Cardiac muscle cell (in vitro differentiated cells and primary cell): ENCODE measurements around the gene SYT13. TPM values are rescaled to one million over a fixed set of nuclear protein-coding genes. Genes with fewer than 3 reads are reported as not detected.
A peak's percentile ranks its signal among the peaks of the same experiment; 100 is the strongest.

Experiments used
- DNase-seq, 2 donors: peaks; one replicate each; pipeline versions ENCODE4 v3.0.0 to v3.0.0-alpha.2; 2010 to 2017; ENCODE audit warnings: low read depth in 1 of 2, low spot score in 1 of 2
- H3K27ac ChIP-seq: fragments of 200-600 bp; sonication (generic); 2 replicates; pipeline ENCODE4 v1.5.1; 2016
- H3K27me3 ChIP-seq: fragments of 200-600 bp; sonication (generic); 2 replicates; pipeline ENCODE4 v1.6.0; 2016; ENCODE audit warnings: control low read depth
- H3K36me3 ChIP-seq: fragments of 200-600 bp; sonication (generic); 2 replicates; pipeline ENCODE4 v1.5.1; 2016; ENCODE audit warnings: control low read depth
- H3K4me1 ChIP-seq: fragments of 200-600 bp; sonication (generic); 2 replicates; pipeline ENCODE4 v1.8.1; 2017; ENCODE audit warnings: low read depth, mild to moderate bottlenecking, mixed run types
- H3K4me3 ChIP-seq: fragments of 200-600 bp; sonication (generic); 2 replicates; pipeline ENCODE4 v1.5.1; 2016; ENCODE audit warnings: mild to moderate bottlenecking
- H3K9me3 ChIP-seq: fragments of 200-600 bp; sonication (generic); 2 replicates; pipeline ENCODE4 v1.5.1; 2017; ENCODE audit warnings: low read depth, mild to moderate bottlenecking, control low read depth
- polyA plus RNA-seq: library from polyadenylated mRNA; unstranded; fragments of >200 nt; fragmentation: Nextera tagmentation; extraction: Ambion mirVana; gene quantifications from 2 replicates; pipeline ENCODE4 v1.2.1, GENCODE V29; 2016
- total RNA-seq: library from RNA; depleted of rRNA; stranded (reverse); fragments of >200 nt; gene quantifications from 2 replicates; pipeline ENCODE4 v1.2.3, GENCODE V29; 2016
- TF ChIP-seq, protein P1 (sequence below): IDR thresholded peaks from 2 replicates; pipeline ENCODE4 v1.5.1; 2012; ENCODE audit warnings: low read depth, mild to moderate bottlenecking, low read length

The SYT13 gene
- total and polyA plus RNA-seq, 2 experiments from 2014 or later: 0.09 to 1.6 TPM

DNA sequence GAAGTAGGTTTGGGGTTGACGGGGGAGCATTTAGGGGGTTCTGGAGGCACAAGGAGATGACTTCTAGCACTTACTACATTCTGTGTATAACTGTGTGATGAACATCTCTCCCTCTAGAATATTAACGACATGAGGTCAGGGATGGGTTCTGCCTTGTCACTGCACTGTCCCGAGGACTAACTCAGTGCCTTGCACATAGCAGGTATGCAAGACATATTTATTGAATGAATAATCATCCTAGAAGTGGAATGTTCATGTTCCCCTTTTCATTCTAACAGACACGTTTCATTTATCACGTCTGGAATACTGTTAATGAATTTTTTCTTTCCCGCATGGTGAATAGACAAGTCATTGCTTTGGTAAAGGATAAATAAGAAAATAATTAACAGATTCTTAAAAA lies 12.6 kb downstream of the SYT13 start:
- no peak for DNase-seq
- H3K27me3 ChIP-seq: peaks cover 49% of the 10 kb centered on the region
- H3K27ac ChIP-seq: no peak overlapping the region
- H3K36me3 ChIP-seq: no peaks in the 10 kb centered on the region
- H3K9me3 ChIP-seq: no peaks in the 10 kb centered on the region
- H3K4me1 ChIP-seq: no peaks in the 10 kb centered on the region
- TF ChIP-seq, protein P1, sequence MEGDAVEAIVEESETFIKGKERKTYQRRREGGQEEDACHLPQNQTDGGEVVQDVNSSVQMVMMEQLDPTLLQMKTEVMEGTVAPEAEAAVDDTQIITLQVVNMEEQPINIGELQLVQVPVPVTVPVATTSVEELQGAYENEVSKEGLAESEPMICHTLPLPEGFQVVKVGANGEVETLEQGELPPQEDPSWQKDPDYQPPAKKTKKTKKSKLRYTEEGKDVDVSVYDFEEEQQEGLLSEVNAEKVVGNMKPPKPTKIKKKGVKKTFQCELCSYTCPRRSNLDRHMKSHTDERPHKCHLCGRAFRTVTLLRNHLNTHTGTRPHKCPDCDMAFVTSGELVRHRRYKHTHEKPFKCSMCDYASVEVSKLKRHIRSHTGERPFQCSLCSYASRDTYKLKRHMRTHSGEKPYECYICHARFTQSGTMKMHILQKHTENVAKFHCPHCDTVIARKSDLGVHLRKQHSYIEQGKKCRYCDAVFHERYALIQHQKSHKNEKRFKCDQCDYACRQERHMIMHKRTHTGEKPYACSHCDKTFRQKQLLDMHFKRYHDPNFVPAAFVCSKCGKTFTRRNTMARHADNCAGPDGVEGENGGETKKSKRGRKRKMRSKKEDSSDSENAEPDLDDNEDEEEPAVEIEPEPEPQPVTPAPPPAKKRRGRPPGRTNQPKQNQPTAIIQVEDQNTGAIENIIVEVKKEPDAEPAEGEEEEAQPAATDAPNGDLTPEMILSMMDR: no peak
- no peak overlapping the region for H3K4me3 ChIP-seq

GRCh38 chr11:45272701-45273100 lies 13.4 kb downstream of the SYT13 start:
- no peak overlapping the region for H3K27ac ChIP-seq
- TF ChIP-seq, protein P1: no peak
- no peaks in the 10 kb centered on the region for H3K4me1 ChIP-seq
- H3K4me3 ChIP-seq: no peak overlapping the region
- DNase-seq: peak in 1 of 2 donors; percentile 18
- no peaks in the 10 kb centered on the region for H3K9me3 ChIP-seq
- H3K27me3 ChIP-seq: peaks cover 50% of the 10 kb centered on the region
- no peaks in the 10 kb centered on the region for H3K36me3 ChIP-seq

- H3K36me3 ChIP-seq: no peaks in the 10 kb centered on the region
- H3K27ac ChIP-seq: no peak overlapping the region
- peaks cover 50% of the 10 kb centered on the region for H3K27me3 ChIP-seq
- TF ChIP-seq, protein P1: no peak
- H3K4me3 ChIP-seq: no peak overlapping the region
- H3K9me3 ChIP-seq: no peaks in the 10 kb centered on the region
- no peaks in the 10 kb centered on the region for H3K4me1 ChIP-seq
- no peak for DNase-seq
Observed at GRCh38 chr11:45270946-45271716, 15.0 kb downstream of the SYT13 start.

GRCh38 chr11:45269678-45270077 lies 16.5 kb downstream of the SYT13 start:
- TF ChIP-seq, protein P1: no peak
- H3K4me3 ChIP-seq: no peak overlapping the region
- no peaks in the 10 kb centered on the region for H3K9me3 ChIP-seq
- no peaks in the 10 kb centered on the region for H3K4me1 ChIP-seq
- no peak overlapping the region for H3K27ac ChIP-seq
- H3K36me3 ChIP-seq: no peaks in the 10 kb centered on the region
- no peak for DNase-seq
- H3K27me3 ChIP-seq: peaks cover 40% of the 10 kb centered on the region

- Histone ChIP-seq H3K4me3 (no peak overlapping the region), H3K4me1 (no peaks in the 10 kb centered on the region), H3K27me3 (peaks cover 30% of the 10 kb centered on the region), H3K27ac (no peak overlapping the region), H3K9me3 (no peaks in the 10 kb centered on the region), H3K36me3 (no peaks in the 10 kb centered on the region)
- DNase-seq: no peak
- TF ChIP-seq, protein P1: no peak
Observed at GRCh38 chr11:45267652-45268299, 18.4 kb downstream of the SYT13 start.
